ENCODE measurements around the gene SIGLEC10.
"Not testable (repeated sequence)": the region's sequence is repeated elsewhere in the genome, so short reads cannot be mapped to it uniquely, and the experiment has no call there.

- not testable (repeated sequence) for TF ChIP-seq CTCF (IDR thresholded peaks at IDR 0.05; ENCODE audit: low read depth, low read length); EZH2phosphoT487 (IDR thresholded peaks at IDR 0.05; ENCODE audit: low read depth)
Measured at GRCh38 chr19:51463976-51464581, 46.6 kb upstream of the SIGLEC10 start.
